Midbrain (tissue), 1 donor: ENCODE results near the gene JAKMIP3.

ENCODE experiments used
- DNase-seq: peaks from one replicate; lab custom pipeline; 2025; lab: John Stamatoyannopoulos, UW

JAKMIP3 gene

DNA sequence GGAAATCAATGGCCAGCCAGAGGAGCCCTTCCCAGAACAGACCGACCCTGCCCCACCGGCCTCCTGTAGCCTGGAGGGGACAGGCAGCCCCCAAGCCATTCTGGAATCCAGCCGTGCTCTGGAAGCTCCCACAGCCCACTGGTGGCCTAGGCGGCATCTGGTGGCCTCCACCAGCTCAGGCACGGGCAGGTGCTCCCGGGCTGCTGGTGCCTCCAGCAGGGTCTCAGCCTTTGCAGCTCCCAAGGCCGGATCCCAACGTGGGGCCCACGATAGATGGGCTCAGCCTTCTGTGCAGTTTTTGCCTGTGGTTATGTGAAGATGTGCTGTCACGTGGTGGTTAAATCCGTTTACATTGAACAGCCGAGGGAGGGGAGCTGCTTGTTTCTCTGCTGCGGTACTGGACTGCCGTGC is 44.4 kb downstream of the JAKMIP3 start:
- DNase-seq = no peak

DNA sequence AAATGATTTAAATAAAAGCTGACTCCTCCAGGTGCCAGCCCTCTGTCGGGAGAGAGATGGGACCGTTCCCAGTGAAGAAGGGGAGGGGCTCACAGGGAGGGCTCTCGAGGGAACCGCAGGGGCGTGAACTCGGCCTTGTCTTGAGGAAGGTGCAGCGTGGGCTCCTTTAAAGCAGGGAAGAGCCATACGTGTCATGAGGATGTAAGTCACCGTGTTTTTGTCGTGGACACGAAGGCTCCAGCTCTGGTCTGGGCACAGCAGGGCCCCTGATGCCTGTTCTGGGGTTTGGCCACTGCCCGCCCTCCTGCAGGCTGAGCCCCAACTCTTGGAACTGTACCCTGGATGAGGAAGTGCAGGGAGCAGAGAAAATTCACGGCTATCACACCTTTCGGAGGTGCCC is 45.0 kb downstream of the JAKMIP3 start:
- DNase-seq = no peak

DNA sequence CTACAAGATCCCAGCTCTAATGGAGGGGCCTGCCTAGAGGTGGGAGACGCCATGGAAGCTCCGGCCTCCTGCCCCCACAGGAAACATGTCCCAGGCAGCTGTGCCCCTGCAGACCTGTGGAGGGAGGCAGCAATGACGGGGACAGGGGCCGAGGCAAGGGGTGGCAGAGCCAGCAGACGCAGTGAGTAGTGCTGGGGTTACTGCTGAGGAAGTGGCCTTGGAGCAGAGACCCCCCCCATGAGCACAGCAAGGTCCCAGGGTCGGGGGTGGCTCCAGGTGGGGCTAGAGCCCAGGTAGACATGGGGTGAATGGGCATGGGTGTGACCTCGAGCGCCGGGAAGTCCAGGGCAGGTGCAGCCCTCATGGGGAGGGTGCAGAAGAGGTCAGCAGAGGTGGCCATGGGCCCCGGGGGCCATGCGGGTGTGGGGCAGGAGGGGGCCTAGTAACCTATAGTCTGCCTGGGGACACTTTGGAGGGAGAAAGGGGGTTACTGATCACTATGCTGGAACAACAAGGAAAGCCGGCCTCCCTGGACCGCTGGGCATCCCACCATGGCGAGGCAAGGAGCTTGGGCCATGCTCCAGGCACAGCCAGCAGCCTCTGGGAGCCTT is 45.5 kb downstream of the JAKMIP3 start:
- DNase-seq = no peak

DNA sequence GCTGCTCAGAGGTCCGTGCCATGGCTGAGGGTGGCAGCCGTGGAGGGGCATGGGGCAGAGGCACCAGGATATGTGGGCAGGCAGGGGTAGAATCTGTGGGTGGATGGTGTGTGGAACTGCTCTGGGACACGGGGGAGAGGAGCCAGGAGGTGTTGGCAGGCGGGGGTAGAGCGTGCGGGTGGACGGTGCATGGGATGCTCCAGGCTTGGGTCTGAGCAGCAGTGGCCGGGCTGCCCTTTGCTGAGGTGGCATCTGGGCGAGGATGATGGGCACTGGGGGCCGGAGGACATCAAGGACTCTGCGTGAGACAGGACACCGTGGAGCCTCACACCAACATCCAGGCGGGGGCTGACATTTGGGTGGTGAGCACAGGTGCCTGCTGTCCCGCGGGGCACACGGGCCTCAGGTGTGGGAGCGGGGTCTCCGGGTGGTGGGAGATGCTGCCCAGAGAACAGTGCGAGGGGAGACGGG is 46.2 kb downstream of the JAKMIP3 start:
- no peak for DNase-seq

DNA sequence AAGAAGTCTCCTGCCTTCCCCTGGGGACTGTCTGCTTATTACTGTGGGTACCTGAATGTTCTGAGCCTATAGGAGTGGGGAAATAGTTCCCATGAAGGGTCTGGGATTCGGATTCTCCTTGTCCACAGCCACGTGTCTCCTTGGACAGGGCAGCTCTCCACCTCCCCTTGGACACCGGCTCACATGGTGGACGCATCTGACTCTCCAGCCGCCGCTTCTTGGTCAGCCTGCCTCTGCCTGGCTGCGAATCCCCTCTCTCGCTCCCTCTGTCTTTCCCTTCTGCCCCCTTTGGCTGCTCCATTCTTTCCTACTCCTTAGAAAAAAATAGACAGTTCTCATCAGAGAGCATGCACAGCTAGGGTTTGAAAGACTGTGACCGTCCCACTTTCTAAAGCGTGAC is 46.9 kb downstream of the JAKMIP3 start:
- DNase-seq = no peak

DNA sequence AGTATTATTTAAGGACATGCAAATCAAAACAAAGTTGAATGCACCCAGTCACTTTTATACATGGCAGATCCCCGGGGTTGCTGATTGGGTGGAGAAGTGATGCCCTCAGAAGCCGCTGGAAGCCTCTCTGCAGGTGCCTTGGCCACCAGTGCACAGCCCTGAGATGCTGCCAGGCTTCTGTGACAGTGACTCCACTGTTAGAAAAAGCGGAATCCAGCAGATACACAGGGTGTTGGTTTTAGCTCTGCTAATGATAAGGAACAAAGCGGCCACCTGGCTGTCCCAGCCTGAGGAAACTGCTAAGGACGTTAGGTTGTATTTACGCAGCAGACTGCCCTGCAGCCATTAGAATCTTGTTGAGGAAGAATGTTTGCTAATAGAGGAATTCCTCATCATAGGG is 47.5 kb downstream of the JAKMIP3 start:
- DNase-seq = peak; percentile 43

DNA sequence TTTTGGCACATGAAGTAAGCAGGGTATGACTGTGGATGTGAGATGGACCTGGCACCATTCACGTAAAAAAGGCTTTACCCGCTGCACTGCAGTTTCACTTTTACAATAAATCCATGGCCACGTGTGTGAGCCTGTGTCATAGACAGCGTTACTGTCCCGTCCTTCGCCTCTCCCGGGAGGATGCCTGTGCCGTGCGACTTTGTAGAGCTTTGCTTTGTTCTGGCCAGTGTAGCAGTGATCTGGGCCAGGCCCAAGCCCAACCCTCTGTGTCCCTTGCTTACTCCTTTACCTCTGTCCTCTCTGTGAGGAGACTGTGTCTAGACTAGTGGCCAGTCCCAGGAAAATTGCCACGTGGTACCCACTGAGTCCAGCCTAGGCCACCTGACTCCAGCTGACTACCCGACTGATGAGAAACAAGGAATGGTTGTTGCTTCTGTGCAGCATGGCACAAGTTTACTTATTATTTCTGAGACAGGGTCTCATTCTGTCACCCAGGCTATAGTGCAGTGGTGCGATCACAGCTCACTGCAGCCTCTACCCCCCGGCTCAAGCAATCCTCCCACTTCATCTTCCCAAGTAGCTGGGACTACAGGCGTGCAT is 48.1 kb downstream of the JAKMIP3 start:
- DNase-seq = peak; percentile 23

DNA sequence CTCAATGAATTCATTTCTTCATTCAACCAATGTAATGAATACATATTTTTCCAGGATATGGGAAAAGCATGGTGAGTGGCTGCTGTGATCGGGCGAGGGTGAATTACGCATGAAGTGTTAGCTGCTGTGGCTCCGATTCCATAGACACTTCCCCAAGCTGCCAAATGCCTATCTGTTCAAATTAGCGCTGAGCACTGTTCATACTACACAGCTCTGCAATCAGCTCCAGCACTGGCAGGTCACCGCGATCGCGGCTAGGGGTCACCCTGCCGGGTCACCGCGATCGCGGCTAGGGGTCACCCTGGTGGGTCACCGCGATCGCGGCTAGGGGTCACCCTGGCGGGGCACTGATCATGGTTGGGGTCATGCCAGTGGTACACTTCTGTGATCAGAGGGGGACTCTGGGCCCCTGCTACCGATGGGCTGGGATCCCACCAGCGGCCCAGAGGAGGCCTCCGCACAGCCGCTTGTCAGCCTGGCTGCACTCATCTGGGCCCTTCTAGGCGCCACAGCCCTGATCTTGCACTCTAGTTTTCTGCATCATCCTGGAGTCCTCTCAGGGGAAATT is 49.3 kb downstream of the JAKMIP3 start:
- DNase-seq = no peak
